ENCODE measurements around the gene BOK. TPM values are rescaled to one million over a fixed set of nuclear protein-coding genes. Genes with fewer than 3 reads are reported as not detected.

The BOK gene, protein sequence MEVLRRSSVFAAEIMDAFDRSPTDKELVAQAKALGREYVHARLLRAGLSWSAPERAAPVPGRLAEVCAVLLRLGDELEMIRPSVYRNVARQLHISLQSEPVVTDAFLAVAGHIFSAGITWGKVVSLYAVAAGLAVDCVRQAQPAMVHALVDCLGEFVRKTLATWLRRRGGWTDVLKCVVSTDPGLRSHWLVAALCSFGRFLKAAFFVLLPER
- total RNA-seq: 23.8 and 48.5 TPM in 2 replicates

GRCh38 chr2:241558532-241559322, at the start of gene BOK:
Gene BOK, plus strand, starts transcription at chr2:241558745. Its CDS starts 739 bp downstream, at chr2:241559484.

Other genes with a start within 250 kb of the BOK start
- gene HDLBP, start 243.1 kb upstream of the BOK start, total RNA-seq: 759 and 892 TPM in 2 replicates
- gene SEPTIN2, start 242.8 kb upstream of the BOK start, total RNA-seq: 493 and 676 TPM in 2 replicates
- gene FARP2, start 202.5 kb upstream of the BOK start, total RNA-seq: 42.1 and 56.5 TPM in 2 replicates
- gene STK25, start 50.2 kb upstream of the BOK start, total RNA-seq: 212 and 304 TPM in 2 replicates
- gene THAP4, start 78.4 kb downstream of the BOK start, total RNA-seq: 33.7 and 34.5 TPM in 2 replicates
- 55.7 and 68.6 TPM in 2 replicates for gene ATG4B, start 78.9 kb downstream of the BOK start, total RNA-seq
- gene DTYMK, start 128.1 kb downstream of the BOK start, total RNA-seq: 17.9 and 19.9 TPM in 2 replicates
- 18.4 and 19.2 TPM in 2 replicates for gene ING5, start 143.3 kb downstream of the BOK start, total RNA-seq
- 10.3 and 10.8 TPM in 2 replicates for gene D2HGDH, start 175.9 kb downstream of the BOK start, total RNA-seq
- not detected in 2 replicates for gene GAL3ST2, start 218.1 kb downstream of the BOK start, total RNA-seq